H1 (cell line): Measurements from ENCODE around the gene MED12L. TPM values are rescaled to one million over a fixed set of nuclear protein-coding genes. Genes with fewer than 3 reads are reported as not detected.

Experiments used
- ATF3 ChIP-seq: IDR thresholded peaks from 2 replicates; pipeline ENCODE4 v1.6.1; 2011; ENCODE audit warnings: low read depth, mild to moderate bottlenecking, low read length; ENCODE audit not compliant: insufficient read depth
- EP300 ChIP-seq, 2 experiments: IDR thresholded peaks; 1 replicate in 1 of 2; 2 replicates in 1 of 2; pipeline ENCODE4 v1.6.1; 2011 to 2012; ENCODE audit warnings: low read depth in 2 of 2, low read length in 2 of 2, mild to moderate bottlenecking in 2 of 2, borderline replicate concordance in 1 of 2, inconsistent platforms in 1 of 2, moderate library complexity in 1 of 2
- POU5F1 ChIP-seq: IDR thresholded peaks from 2 replicates; pipeline ENCODE4 v1.6.1; 2011; ENCODE audit warnings: low read depth, mild to moderate bottlenecking, low read length, moderate library complexity
- SAP30 ChIP-seq: fragments of 300-600 bp; sonication (generic); IDR thresholded peaks from 2 replicates; pipeline ENCODE4 v1.7.1; 2012; ENCODE audit warnings: low read length, moderate library complexity, mild to moderate bottlenecking, inconsistent platforms; ENCODE audit not compliant: insufficient read depth, insufficient replicate concordance
- SIRT6 ChIP-seq: IDR thresholded peaks from one replicate; pipeline ENCODE4 v1.7.1; 2012; ENCODE audit warnings: low read length, inconsistent platforms
- SRF ChIP-seq: IDR thresholded peaks from 2 replicates; pipeline ENCODE4 v1.6.1; 2011; ENCODE audit warnings: mild to moderate bottlenecking, low read depth, low read length, moderate library complexity
- SUZ12 ChIP-seq: fragments of 200-600 bp; sonication (generic); IDR thresholded peaks from 2 replicates; pipeline ENCODE4 v1.6.1; 2012; ENCODE audit warnings: mild to moderate bottlenecking, inconsistent platforms, low read length, moderate library complexity, mixed read lengths
- polyA plus RNA-seq, 7 experiments: library from polyadenylated mRNA; depleted of rRNA in 3 of 7; stranded (reverse) in 5 of 7; unstranded in 2 of 7; fragments of >200 nt in 5 of 7; fragments of 200-250 nt in 2 of 7; gene quantifications; 1 replicate in 5 of 7; 2 replicates in 1 of 7; 4 replicates in 1 of 7; pipeline versions ENCODE4 v1.2.1 to v1.2.3, GENCODE V29; 2011 to 2013; ENCODE audit warnings: missing spikeins in 2 of 7, mixed read lengths in 2 of 7
- total RNA-seq: library from RNA; stranded (reverse); fragmentation: NEBNext Ultra II Directional; extraction: Animal tissue kit (Norgen Biotek cat#: 25700); gene quantifications from 2 replicates; pipeline ENCODE4 v1.2.1, GENCODE V29; 2021

MED12L gene
- total and polyA plus RNA-seq, 2 of the 8 experiments (the other 6 are each of a cell fraction or from before 2014, with no cell fraction given), result 3.6 to 26.2 TPM

DNA sequence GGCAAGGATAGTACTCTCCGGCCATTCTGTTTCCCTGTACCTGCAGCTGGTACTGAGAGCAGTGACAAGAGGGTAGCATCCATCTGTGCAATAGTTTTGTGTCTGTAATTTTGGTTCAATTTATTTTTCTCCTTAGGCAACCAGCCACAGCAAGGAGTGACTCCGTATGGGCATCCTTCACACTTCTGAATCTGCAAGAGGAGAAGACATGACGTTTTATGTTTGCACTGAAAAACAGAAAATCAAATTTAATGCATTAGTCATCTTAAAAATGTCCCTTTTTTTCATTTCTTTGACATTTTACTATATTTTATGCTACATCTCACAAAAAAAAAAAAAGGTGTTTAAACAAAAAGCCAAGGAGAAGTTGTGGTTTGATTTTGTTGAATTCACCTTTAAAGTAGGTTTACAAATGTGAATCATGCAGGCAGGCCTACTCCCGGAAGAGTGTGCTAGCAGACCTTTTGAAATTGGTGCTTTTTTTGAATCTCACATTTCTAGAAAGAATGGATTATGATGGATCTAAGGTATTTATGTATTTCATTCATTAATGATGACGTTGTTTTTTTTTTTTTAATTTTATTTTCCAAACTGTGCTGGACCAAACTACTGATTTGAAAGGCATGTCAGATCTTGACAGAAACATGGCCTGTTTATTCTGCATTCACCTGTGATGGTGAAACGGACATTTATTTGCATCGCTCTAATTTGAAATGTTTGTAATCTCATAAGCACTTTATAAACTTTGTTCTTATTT is 347.3 kb downstream of the MED12L start (continued):
- TF ChIP-seq ATF3 (no peak), SAP30 (no peak), SUZ12 (no peak), SRF (no peak), POU5F1 (no peak), SIRT6 (no peak), EP300 (IDR thresholded peaks at IDR 0.05; ENCODE audit: borderline replicate concordance in 1 of 2, low read depth in 2 of 2, low read length in 2 of 2) (no peak)
- TF ChIP-seq, all 59 proteins: peak for 0
